HT1080 (cell line): ENCODE results near the gene CDC34. TPM values are rescaled to one million over a fixed set of nuclear protein-coding genes. Genes with fewer than 3 reads are reported as not detected.
"Not testable (repeated sequence)": the region's sequence is repeated elsewhere in the genome, so short reads cannot be mapped to it uniquely, and the experiment has no call there.

Experiments
- DNase-seq: peaks from one replicate; pipeline ENCODE4 v3.0.0-alpha.2; 2015; ENCODE audit warnings: low read depth
- total RNA-seq: library from RNA; depleted of rRNA; stranded (reverse); fragments of >200 nt; shearing (Covaris generic); gene quantifications from 2 replicates; pipeline ENCODE4 v1.2.3, GENCODE V29; 2014

CDC34 gene
- total RNA-seq, 1 experiment from 2014 or later = 107 TPM

DNA sequence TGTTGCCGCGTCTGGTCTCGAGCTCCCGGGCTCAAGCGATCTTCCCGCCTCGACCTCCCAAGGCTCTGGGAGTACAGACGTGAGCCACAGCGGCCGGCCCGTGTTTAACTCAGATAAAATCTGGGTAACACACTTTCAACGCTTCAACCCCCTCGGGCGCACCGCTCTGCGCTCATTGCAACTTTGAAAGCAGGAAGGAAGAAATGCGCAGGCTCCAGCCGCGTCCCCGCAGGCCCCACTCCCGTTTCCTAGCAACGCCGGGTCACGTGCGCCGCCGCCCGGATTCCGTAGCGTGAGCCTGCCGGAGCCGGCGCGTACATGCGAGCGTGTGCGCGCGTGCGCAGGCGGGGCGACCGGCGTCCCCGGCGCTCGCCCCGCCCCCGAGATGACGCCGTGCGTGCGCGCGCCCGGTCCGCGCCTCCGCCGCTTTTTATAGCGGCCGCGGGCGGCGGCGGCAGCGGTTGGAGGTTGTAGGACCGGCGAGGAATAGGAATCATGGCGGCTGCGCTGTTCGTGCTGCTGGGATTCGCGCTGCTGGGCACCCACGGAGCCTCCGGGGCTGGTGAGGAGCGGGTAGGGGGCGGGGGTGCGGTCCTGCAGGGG is 40.7 kb downstream of the CDC34 start, which contains the start of gene BSG:
BSG (plus strand) TSS at position 457 of the 603 bp plus-strand sequence; CDS start at position 496, 39 bp downstream.
- peak; percentile 95 for DNase-seq

DNA sequence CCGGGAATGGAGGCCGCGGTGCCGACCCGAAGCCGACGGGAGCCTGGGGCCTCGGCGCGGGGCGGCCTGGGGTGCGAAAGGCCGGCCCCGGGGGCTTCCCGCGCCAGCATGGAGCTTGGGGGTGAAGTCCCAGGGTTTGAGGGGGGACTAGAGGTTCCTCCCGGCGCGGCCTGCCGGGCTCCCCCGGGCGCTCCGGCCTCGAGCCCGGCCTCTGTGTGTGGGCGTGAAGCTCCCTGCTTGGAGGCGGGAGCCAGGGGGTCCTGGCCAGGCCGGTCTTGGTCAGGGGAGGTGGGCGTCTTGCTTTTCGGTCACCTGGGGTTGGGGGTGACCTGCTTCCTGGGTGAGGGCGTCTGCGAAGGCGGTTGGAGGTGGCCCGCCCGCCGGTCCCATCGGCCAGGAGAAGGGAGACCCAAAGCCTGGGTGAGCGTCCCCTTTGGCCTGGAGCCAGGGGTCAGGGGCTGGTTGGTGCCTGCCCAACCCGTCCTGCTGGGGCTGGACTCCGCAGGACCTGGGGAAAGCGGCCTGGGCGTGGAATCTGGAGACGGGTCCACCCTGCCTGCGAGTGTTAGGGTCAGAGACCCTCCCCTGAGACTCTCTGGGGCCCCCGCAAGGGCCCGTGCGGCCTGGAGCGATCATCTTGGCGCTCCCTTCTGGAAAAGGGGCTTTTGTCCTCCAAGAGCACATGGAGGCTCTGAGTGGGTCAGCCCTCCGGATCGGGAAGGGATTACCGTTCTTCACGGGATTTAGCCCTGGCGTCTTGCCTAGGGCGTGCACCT is 41.4 kb downstream of the CDC34 start:
- DNase-seq = peak; percentile 34

DNA sequence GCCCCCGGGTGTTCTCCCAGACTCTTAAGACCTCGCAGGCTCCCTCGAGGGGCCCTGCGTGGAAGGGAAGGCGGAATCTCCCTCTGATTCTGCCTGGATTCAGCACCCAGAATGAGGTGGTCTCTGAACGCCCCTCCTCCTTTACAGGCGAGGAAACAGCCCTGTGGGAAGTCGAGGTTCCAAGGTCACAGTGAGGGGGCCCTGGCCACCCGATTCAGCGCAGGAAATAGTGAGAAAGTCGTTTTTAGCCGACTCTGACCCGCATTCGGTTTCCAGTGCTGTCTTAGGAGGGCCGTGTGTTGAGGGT is 41.9 kb downstream of the CDC34 start:
- DNase-seq = no peak

DNA sequence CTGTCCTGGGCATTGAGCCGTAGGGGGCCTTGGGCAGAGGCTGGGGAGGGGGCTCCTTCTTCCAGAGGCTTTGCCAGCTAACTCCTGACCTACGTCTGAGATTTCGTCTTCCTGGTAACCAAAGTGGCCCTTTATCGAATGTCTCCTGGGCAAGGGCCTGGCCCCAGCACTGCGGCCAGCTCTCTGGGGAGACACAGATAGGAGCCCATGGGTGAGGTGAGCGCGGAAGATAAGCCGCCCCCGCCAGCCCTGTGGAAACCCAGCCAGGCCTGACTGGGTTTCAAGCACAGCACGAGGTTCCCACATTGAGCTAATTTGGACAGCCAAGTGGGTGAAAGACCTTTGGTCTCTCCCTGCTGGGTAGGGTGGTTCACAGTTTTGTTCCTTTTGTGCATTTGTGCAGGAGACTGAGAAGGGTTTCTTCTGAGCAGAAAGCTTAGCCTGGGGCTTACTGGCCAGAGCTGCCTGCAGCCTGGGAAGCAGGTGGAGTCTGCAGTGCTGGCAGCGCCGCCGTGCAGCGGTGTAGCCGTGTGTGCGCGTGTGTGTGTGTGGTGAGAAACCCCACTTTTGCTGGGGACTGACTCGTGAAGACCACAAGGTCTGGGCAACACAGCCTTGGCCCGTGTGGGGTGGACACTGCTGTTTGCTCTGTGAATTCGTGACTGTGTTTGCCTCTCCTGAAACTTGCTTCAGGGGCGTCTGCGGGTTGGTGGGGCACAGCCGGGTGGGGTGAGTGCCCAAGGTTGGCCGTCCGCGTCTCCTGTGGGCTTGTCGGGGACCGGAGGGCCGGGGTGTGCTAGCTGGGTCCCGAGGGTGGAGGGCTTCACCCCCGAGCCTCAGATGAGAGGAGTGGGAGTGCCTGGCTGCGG is 43.3 kb downstream of the CDC34 start:
- DNase-seq = no peak

DNA sequence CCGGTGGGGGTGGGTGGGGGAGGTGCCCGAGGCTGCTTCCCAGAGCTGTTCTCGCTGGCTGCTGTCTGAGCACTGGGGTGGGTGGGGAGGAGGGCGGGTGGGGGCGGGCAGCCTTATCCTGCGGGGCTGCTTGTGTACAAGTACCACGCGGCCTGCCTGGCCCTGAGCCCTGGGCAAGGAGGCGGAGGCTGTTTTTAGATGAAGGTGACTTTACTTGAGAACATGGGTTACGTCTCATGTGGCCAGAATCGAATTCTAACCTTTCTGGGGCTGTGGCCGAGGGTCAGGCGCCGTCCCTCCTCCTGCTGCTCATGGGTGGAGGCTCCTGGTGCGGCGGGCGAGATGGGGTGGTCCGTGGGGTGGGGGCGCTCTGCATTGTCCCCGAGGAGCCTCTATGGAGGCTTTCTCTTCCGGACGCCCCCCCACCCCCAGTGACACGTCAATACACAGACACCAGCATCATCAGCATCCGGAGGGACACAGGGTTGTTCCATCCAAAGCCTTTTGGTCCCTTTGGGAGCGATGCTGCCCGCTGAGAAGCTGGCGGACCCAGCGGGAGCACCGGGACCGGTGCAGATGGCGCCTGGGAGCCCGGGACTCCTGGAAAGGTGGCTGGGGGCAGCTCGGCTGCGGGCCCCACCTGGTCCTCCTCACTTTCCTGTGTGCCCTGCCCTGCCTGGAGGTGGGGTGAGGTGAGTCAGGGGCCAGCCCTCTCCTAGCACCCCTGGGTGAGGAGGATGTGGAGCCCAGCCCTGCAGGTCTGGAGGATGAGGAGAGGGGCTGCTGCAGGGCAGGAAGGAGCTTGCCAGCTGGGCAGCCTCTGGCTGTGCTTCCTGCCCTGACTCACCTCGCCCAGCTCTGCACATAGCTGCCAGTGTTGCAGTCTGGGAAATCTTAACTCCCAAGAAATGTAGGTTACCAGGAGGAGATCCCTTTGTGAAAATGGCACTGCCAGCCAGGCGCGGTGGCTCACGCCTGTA is 44.3 kb downstream of the CDC34 start:
- peak; percentile 89 for DNase-seq

DNA sequence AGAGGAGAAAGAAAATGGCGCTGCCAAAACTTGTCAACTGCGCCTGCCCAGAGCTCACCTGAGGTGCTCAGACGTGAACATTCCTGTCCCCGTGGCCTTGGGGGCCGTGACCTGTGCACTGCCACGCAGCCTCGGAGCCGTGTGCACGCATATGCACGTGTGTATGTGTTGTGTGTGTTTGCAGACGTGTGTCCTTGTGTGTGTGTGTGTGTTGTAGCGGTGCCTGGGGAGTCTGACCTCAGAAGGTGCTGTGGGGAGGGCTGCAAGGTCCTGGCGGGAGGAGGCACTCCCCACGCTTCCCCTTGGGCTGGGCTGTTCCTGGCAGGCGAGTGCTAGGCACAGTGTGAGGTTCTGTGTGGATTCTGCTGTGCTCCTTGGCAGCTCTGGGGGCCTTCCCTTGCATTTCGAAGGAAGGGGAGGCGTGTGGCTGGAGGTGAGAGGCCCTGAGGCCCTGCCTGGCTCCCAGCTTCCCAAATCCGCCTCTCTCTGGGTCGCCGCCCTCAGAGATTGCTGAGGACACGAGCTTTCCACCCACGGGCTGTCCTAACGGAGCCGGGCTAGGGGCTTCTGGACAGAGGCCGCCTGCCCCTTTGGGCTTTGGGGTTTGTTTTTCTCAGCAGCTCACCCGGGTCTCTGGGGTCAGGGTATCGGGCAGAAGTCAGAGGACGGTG is 45.3 kb downstream of the CDC34 start:
- DNase-seq = no peak

DNA sequence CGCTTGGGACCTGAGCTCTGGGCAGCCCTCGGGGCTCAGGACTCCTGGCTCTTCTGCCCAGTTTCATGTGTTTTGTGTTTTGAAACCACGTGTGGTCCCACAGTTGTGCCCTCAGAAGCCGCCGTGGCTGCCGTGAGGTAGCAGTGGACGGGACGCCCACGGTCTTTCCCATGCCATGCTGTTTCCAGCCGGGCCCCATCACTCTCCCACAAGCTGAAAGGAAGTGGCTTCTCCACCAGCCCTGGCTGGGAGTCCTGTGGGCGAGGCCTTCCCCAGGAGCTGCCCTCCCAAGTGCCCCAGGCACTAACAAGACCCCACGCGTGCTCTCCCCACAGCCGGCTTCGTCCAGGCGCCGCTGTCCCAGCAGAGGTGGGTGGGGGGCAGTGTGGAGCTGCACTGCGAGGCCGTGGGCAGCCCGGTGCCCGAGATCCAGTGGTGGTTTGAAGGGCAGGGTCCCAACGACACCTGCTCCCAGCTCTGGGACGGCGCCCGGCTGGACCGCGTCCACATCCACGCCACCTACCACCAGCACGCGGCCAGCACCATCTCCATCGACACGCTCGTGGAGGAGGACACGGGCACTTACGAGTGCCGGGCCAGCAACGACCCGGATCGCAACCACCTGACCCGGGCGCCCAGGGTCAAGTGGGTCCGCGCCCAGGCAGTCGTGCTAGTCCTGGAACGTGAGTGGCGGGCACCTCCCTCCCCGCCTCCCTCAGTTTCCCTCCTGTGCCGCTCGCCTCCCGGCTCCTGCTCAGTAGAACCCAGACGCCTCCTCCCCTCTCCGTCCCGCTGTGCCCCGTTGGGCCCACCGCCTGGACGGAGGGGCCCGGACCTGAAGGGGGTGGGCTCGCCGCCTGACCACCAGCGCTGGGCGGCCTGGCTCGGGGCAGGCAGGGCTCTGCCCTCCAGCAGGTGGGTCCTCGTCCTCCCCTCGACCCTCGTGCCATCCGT is 46.2 kb downstream of the CDC34 start:
- no peak for DNase-seq

DNA sequence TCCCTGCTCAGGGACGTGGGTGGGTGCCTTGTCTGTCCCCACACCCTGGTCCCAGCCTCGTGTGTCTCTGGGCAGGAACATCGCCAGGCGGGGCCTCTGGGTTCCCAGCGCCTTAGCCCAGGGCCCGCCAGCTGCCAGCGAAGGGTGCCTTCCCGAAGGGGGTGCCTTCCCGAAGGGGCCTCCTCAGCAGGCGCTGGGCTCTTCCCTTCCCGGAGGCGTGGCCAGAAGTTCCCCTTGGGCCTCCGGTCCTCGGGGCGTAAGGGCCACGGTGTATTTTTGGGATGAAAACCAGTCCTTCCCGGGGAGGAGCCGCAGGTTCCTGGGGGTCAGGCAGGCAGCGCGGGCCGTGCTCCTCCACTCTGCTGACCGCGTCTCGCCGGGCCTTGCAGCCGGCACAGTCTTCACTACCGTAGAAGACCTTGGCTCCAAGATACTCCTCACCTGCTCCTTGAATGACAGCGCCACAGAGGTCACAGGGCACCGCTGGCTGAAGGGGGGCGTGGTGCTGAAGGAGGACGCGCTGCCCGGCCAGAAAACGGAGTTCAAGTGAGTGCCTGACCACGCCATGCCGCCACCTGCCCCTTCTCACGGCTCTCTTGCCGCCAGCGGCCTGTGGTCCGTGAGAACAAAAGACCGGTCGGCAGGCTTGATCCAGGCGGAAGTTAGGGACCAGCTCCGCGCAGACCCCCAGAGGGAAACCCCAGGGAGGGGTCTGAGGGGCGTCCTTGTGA is 47.7 kb downstream of the CDC34 start:
- no peak for DNase-seq

DNA sequence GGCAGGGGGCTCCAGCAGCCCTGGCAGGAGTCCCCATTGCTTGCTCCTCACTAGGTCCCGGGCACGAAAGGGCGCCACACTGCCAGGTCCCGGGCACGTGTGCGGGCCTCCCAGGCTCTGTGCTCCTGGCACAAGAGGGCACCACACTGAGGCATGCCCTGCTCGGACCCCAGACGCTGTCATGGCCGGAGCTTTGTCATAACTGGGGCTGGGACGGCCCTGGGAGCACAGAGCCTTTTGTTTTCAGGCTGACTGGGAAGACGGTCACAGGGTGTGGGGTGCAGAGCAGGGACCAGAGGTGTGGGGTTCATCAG is 48.2 kb downstream of the CDC34 start:
- DNase-seq = no peak

DNA sequence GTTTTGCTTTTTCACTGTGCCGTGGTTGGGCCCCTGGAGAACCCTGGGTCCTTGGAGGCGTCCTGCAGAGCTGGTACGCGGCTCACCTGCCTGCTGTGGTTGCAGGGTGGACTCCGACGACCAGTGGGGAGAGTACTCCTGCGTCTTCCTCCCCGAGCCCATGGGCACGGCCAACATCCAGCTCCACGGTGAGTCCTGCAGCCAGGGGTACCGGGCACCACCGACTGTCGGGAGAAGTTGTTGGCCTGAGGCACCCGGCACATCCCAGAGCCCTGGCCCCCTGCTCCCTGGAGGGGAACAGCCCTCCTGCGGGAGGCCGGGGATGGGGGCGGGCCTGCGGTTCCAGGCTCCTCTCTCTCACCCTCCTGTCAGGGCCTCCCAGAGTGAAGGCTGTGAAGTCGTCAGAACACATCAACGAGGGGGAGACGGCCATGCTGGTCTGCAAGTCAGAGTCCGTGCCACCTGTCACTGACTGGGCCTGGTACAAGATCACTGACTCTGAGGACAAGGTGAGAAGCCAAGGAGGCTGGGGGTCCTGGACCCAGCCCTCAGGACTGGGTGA is 48.8 kb downstream of the CDC34 start:
- no peak for DNase-seq

DNA sequence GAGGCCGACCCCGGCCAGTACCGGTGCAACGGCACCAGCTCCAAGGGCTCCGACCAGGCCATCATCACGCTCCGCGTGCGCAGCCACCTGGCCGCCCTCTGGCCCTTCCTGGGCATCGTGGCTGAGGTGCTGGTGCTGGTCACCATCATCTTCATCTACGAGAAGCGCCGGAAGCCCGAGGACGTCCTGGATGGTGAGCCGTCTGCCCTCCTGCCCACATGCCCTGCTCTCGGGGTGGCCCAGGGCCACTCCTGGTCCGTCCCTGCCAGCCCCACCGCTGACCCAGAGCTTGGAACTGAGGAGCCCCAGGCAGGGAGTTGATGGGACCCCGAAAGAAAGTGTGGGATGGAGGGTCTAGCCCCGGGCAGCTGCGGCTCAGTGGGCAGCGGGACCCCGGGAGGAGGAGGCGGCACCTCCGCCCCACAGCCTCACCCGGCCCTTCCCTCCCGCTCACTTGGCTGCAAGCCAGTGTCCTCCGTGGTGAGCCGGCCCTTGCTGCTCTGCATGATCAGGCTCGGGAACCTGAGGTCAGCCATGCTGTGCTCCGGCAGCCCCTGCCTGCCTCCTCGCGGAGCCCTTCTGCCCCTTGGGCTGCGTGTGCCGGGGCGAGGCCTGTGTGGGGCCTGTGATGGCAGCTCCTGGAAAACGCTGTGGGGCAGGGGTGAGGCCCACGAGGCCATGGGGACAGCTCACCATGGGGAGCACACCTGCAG is 50.0 kb downstream of the CDC34 start:
- no peak for DNase-seq

DNA sequence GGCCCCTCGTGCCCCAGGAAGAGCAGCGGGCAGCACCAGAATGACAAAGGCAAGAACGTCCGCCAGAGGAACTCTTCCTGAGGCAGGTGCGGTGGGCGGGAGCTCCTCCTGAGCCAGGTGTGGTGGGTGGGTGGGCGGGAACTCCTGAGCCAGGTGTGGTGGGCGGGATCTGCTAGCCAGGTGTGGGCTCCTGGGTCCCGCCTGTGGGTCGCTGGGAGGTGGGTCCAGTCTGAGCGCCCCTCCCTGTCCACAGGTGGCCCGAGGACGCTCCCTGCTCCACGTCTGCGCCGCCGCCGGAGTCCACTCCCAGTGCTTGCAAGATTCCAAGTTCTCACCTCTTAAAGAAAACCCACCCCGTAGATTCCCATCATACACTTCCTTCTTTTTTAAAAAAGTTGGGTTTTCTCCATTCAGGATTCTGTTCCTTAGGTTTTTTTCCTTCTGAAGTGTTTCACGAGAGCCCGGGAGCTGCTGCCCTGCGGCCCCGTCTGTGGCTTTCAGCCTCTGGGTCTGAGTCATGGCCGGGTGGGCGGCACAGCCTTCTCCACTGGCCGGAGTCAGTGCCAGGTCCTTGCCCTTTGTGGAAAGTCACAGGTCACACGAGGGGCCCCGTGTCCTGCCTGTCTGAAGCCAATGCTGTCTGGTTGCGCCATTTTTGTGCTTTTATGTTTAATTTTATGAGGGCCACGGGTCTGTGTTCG is 51.1 kb downstream of the CDC34 start:
- DNase-seq = no peak

DNA sequence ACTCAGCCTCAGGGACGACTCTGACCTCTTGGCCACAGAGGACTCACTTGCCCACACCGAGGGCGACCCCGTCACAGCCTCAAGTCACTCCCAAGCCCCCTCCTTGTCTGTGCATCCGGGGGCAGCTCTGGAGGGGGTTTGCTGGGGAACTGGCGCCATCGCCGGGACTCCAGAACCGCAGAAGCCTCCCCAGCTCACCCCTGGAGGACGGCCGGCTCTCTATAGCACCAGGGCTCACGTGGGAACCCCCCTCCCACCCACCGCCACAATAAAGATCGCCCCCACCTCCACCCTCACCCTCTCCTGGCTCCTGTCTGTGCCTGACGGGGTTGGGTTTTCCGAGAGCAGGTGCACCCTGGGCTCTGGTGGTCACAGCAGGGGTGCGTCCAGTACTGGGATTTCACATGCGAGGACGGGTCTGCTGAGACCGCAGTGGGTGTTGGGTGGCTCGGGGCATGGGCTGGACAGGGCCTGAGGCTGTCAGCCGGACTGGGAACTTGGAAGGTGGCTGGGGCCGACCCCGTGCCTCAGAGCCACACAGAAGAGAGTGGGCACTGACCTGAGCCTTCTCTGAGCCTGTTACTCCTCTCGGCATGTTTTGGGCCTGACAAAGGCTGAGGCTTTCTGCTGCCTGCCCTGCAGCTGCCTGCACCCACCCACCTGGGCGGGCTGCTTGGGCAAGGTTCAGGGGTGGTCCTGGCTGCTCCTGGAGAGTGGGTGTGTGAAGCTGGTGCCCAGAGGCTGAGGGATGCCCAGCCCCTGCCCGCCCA is 51.8 kb downstream of the CDC34 start:
- DNase-seq = no peak

DNA sequence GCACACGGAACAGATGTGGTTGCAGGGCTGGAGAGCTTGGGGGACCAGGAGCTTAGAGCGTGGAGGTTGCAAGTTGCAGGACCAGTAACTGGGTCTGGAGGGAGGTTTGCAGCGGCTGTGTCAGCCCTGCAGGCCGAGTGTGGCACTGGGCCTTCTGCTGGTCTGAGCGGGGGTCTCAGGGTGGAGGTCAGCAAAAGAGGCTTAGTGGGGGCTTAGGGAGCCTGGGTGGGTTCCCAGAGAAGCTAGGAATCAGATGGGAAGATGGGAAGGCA is 52.3 kb downstream of the CDC34 start:
- DNase-seq = no peak

DNA sequence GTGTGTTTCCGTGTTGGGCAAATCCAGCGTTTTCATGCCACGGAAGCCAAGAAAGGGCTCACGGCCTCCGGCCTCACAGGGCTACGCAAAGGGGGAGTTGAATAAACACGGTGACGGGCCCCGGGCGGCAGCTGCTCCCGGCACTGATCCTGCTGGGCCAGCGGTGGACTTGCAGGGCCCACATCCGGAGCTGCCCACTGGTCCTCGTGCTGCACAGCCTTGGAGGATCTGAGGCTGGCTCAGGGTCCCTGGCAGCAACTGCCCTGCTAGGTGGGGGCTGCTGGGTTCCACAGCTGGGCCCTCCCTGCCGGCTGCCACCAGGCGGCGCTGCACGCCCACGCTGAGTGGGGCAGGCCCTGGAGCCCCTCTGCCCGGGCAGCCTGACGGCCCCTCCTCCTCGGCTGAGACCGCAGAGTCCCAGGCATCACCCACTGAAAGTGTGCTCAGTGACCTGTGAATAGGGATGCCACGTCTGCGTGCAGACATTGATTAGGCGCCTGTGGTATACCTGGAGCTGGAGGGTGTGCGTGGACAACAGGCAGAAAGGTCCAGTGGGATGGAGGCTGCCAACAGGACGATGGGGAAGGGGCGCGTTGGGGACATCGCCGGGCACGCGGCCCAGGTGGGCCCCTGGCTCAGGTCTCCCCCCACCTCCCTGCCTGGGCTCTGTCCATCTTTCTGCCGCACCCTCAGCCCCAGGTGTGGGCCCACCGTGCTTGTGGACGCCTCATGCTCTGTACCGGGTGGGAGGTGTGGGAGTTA is 52.9 kb downstream of the CDC34 start:
- peak; percentile 34 for DNase-seq

DNA sequence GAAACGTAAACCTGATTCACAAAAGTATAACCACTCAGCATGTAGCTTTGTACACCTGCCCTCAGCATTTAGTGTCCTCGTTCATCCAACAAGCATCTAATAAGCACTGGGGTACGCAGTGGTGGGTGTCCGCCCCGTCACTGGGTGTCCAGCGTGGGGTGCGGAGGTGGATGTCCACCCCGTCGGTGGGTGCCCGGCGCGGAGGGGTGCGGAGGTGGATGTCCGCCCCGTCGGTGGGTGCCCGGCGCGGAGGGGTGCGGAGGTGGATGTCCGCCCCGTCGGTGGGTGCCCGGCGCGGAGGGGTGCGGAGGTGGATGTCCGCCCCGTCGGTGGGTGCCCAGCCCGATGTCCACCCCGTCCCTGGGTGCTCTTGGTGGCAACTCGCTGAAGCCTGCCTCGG is 53.6 kb downstream of the CDC34 start:
- DNase-seq = not testable (repeated sequence)
